AG04449 (cell line): Measurements from ENCODE around the gene PEAK1.

Experiments used
- CTCF ChIA-PET: fragments of 350-600 bp; formaldehyde crosslinking; extraction: SDS; loops from one replicate; lab custom pipeline; 2021; ENCODE audit warnings: antibody characterized with exemption; lab: Yijun Ruan, JAX
- POLR2A ChIA-PET: fragments of 400-600, 350-600 bp; formaldehyde crosslinking; extraction: SDS; loops from one replicate; lab custom pipeline; 2020; ENCODE audit warnings: antibody characterized with exemption, inconsistent platforms; lab: Yijun Ruan, JAX
- DNase-seq: peaks from one replicate; pipeline ENCODE4 v3.0.0-alpha.2; 2010; ENCODE audit warnings: low read depth, low spot score
- H3K4me3 ChIP-seq: 2 replicates; pipeline ENCODE4 v1.5.1; 2011; ENCODE audit warnings: low read depth, mild to moderate bottlenecking, control low read depth, low read length
- TF ChIP-seq, protein P1 (sequence below): IDR thresholded peaks from one replicate; pipeline ENCODE4 v1.5.1; 2011; ENCODE audit warnings: mild to moderate bottlenecking, moderate library complexity, low read length, control low read depth, inconsistent platforms; ENCODE audit not compliant: insufficient read depth; ENCODE audit errors: missing control alignments

Gene PEAK1

DNA sequence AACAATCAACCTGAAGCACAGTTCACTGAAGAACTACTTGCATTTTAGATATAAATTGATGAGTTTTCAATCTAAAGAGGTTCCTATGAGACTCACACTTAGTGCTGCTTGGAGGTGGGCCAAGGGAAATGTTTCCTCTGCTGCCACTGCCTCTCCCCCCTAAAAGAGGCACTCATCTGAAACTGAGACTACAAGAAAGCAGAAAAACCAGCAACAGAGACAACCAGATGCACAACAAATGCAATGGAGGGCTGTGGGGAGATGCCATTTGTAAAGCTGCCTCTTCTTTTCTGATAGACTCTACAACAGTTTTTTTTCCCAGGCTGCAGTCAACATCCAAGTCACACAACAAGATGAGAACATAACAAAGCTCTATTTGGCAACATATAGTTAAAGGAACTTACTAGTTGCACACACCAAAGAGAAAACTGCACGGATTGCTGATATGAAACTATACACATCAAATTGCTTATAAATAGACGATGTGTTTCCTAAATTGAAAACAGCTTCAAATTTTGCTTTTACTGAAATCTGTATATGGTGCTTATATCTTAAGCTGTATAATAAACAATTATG, 360.0 kb downstream of the PEAK1 start:
- POLR2A ChIA-PET: no interaction called here
- TF ChIP-seq, protein P1, sequence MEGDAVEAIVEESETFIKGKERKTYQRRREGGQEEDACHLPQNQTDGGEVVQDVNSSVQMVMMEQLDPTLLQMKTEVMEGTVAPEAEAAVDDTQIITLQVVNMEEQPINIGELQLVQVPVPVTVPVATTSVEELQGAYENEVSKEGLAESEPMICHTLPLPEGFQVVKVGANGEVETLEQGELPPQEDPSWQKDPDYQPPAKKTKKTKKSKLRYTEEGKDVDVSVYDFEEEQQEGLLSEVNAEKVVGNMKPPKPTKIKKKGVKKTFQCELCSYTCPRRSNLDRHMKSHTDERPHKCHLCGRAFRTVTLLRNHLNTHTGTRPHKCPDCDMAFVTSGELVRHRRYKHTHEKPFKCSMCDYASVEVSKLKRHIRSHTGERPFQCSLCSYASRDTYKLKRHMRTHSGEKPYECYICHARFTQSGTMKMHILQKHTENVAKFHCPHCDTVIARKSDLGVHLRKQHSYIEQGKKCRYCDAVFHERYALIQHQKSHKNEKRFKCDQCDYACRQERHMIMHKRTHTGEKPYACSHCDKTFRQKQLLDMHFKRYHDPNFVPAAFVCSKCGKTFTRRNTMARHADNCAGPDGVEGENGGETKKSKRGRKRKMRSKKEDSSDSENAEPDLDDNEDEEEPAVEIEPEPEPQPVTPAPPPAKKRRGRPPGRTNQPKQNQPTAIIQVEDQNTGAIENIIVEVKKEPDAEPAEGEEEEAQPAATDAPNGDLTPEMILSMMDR: no peak
- CTCF ChIA-PET: interaction anchor here (1.0 to 7.3 kb wide), 7 partner anchors 8 to 484 kb away, joined by 3 to 41 read pairs (median 5); no protein-coding TSS in a partner anchor
- no peak overlapping the region for H3K4me3 ChIP-seq
- DNase-seq: no peak

GRCh38 chr15:77058468-77058867, 361.4 kb downstream of the PEAK1 start:
- no peak overlapping the region for H3K4me3 ChIP-seq
- CTCF ChIA-PET: interaction anchor here (0.6 to 7.3 kb wide), 4 partner anchors 34 to 1225 kb away, joined by 3 to 41 read pairs (median 3); no protein-coding TSS in a partner anchor
- TF ChIP-seq, protein P1: no peak
- no peak for DNase-seq
- POLR2A ChIA-PET: no interaction called here

GRCh38 chr15:77057685-77058084, 362.2 kb downstream of the PEAK1 start:
- TF ChIP-seq, protein P1: no peak
- ChIA-PET CTCF (interaction anchor here (1.2 to 7.3 kb wide), 2 partner anchors 11 to 33 kb away, joined by 3 to 41 read pairs; no protein-coding TSS in a partner anchor), POLR2A (interaction anchor here (2.3 kb wide), 1 partner anchor 14 kb away, joined by 5 read pairs; no protein-coding TSS in a partner anchor)
- H3K4me3 ChIP-seq: no peak overlapping the region
- DNase-seq: no peak

- no peak overlapping the region for H3K4me3 ChIP-seq
- TF ChIP-seq, protein P1: no peak
- ChIA-PET POLR2A (interaction anchor here (2.3 kb wide), 1 partner anchor 14 kb away, joined by 5 read pairs; no protein-coding TSS in a partner anchor), CTCF (interaction anchor here (0.9 to 7.3 kb wide), 3 partner anchors 11 to 52 kb away, joined by 3 to 41 read pairs (median 3); no protein-coding TSS in a partner anchor)
- DNase-seq: no peak
Observed at GRCh38 chr15:77057072-77057471, 362.8 kb downstream of the PEAK1 start.

- TF ChIP-seq, protein P1: no peak
- no peak overlapping the region for H3K4me3 ChIP-seq
- CTCF ChIA-PET: no interaction called here
- DNase-seq: no peak
- POLR2A ChIA-PET: no interaction called here
Observed at GRCh38 chr15:77053709-77054108, 366.2 kb downstream of the PEAK1 start.

DNA sequence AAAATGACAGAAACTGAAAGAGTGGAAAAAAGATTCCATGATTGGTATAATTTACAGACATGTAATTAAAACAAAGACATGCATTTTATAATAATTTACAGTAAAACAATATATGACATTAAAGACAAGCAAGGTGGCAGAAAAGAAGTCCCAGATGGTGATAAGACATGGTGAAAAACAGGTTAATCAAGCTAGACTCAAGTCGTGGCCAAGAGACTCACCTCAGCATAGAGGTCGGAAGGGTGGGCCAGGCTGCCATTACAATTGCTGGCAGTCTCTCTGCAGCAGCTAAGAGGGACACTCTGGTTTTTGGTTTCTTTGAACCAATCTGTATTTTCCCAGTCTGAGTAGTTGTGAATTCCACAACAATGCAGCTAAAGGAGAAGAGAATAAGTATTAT, 367.3 kb downstream of the PEAK1 start:
- no peak overlapping the region for H3K4me3 ChIP-seq
- POLR2A ChIA-PET: no interaction called here
- TF ChIP-seq, protein P1: no peak
- no peak for DNase-seq
- CTCF ChIA-PET: interaction anchor here (0.7 to 3.3 kb wide), 5 partner anchors 9 to 491 kb away, joined by 3 to 14 read pairs (median 4); no protein-coding TSS in a partner anchor
